Amniotic stem cell (primary cell): Measurements from ENCODE around the gene CXCR5.

Source experiments
- DNase-seq: peaks from one replicate; lab custom pipeline; 2025; lab: John Stamatoyannopoulos, UW

CXCR5 gene

DNA sequence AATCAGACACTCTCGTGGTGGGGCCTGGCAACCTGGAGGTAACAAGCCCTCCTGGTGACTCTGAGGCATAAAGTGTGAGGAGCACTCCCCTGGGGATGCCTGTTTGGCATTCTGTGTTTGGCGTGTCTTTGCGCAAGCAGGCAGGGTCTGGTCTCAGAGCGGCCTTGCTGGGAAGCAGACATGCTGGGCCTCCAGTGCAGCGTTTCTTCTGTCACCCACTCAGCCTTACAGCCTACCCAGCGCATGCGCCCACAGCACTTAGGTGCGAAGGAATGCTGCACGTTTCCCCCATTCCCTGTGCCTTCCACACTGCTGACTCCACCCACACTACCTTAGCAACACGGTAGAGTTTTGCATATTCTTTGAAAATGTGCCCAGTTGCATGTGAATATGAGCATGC is 7.4 kb upstream of the CXCR5 start:
- DNase-seq: no peak

DNA sequence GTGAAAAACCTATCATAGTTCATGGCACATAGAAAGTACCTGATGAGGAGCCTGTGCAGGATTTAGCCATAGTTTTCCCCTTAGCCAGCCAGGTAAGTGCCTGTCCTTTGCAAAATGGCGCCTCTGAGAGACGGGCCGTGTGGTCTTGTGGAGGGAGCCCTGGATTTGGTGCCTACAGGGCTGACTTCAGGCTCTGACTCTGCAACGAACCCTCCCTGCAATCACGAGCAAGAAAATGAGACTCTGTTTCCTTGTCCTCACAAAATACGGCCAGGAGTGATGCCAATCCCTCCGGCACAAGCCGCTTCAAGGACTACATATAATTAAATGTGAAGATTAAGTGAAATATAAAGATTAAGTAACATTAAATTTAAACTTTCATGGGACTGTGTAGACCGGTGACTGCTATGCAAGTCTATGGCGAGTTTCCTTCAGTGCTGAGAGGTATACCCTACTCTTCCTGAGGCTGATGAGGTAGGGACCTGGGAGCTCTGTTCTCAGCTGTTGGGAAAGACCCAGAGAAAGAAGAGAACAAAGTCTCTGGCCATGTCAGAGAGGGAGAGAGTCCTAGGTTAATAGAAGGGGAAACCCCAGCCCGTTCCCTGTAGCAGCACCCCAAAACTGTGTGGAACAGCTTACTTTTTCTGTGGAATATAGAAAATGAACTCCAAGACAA is 6.1 kb upstream of the CXCR5 start:
- no peak for DNase-seq

DNA sequence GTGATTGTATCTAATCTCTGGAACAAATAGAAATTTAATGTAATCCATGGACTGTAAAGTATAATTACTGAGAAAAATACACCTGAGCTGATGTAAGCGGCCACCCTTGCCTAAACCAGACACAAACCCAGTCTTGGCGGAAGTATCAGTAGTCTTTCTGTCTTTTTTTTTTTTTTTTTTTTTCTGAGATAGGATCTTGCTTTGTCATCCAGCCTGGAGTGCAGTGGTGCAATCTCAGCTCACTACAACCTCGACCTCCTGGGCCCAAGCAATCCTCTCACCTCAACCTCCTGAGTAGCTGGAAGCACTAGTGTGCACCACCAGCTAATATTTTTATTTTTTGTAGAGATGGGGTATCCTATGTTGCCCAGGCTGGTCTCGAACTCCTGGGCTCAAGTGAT is 5.5 kb upstream of the CXCR5 start:
- DNase-seq: no peak

GRCh38 chr11:118881228-118881627 is 2.5 kb upstream of the CXCR5 start:
- no peak for DNase-seq

GRCh38 chr11:118882491-118882890 is 1.2 kb upstream of the CXCR5 start:
- no peak for DNase-seq

DNA sequence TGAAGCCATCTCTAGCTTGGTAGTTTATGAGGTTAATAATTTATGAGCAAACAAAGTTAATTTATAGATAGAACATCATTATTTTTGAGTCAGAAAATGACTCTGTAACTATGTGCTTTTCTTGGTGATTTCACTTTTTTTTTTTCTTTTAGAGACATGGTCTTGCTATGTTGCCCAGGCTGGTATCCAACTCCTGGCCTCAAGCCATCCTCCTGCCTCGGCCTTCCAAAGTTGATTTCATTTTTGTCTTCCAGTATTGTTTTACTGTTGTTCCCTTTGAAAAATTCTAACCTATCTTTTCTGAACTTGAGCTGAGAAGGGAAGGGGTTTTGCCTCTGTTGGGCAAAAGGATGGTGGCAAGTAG is 706 bp upstream of the CXCR5 start:
- DNase-seq: no peak

- DNase-seq: no peak
These were observed 1.2 kb downstream of the CXCR5 start for GRCh38 chr11:118884875-118885274.

GRCh38 chr11:118885319-118885718 is 1.6 kb downstream of the CXCR5 start:
- no peak for DNase-seq

DNA sequence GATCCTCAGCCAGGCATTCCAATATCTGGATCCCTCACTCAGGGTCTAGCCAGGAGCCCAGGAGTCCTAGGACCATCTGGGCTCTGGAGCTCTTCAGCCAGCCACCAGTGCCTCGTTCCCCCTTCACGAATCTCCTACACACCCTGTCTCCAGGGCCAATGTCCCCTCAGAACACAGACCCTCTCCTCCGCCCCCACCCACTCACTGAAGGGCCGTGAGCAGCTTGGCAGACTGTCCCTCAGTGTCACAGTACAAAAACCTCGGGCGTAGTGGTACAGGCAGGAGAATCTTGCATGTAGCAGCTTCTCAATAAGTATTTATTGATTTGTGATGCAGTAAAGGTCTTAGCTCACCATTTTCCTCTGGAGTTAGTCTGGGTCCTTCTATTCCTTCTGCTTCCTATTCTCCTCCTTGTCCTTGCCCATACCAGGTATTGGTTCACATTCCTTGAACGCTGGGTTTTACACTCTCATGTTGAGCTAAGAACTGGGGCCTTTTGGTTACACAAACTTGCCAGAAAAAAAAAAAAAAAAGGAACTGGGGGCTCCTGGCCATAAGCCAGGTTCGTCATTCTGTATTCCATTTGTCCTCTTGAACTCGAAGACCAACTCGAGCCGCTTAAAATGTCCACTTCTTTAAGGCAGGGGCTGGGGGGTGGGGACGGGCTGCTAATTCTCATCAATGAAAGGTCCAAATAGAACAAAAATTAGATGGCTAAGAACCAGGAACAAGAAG is 2.3 kb downstream of the CXCR5 start:
- no peak for DNase-seq

DNA sequence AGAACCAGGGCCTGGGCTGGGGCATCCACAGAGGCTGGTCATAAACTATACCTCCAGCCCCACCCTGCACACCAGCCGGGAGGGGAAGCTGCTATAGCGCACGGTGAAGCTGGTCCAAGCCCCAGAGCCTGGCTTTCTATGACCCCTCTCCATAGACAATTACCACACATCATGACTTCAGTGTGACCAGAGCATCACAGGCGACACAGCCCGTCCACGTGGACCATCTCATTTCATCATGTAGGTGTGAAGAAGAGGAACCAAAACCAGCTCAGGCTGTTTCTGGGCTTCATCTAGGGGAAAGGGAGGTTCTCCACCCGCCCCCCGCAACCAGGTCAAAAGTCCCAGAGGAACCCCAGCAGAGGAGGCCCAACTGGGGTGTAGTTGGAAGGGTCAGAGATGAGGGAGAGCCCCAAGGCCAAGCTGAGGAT is 3.0 kb downstream of the CXCR5 start:
- no peak for DNase-seq

- no peak for DNase-seq
These were observed 3.5 kb downstream of the CXCR5 start for GRCh38 chr11:118887206-118887605.

- no peak for DNase-seq
These were observed 4.7 kb downstream of the CXCR5 start for GRCh38 chr11:118888398-118888797.

- no peak for DNase-seq
These were observed 6.1 kb downstream of the CXCR5 start for GRCh38 chr11:118889797-118890196.

GRCh38 chr11:118892514-118892913 is 8.8 kb downstream of the CXCR5 start:
- no peak for DNase-seq

- DNase-seq: no peak
These were observed 9.3 kb downstream of the CXCR5 start for GRCh38 chr11:118892964-118893363.

GRCh38 chr11:118893662-118894061 is 10.0 kb downstream of the CXCR5 start:
- DNase-seq: no peak

GRCh38 chr11:118894192-118894591 is 10.5 kb downstream of the CXCR5 start:
- no peak for DNase-seq

GRCh38 chr11:118895093-118896039 is 11.7 kb downstream of the CXCR5 start:
- no peak for DNase-seq

- no peak for DNase-seq
These were observed 12.8 kb downstream of the CXCR5 start for GRCh38 chr11:118896472-118896913.

DNA sequence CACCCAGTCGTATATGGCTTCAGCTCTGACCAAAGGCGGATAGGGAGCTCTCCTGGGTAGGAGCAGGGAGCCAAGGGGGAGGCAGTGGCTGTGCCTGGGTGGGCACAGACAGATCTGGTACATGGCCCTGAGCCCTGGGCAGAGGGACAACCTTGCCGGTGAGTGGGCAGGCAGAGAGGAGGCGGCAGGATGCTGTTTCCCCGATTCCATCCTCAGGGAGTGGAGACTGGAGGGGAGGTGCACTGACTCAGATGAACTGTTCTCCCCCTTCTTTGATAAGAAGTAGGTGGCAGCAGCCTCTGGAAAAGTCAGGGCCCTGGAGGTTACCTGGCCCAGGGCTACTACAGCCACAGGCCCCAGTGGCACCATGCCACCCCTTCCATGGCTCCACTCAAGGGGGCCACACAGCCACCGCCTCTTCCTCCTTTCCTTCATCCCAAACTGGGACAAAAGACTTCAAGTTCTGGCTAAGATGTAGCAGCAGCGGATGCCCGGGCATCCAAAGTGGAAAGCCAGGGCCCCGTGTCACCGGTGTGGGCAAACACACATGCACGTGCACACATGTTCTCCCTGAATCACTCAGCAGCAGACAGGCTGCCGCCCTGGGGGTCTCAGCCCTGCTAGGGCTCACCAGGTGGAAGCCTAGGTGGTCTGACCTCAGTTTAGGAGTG is 13.4 kb downstream of the CXCR5 start:
- no peak for DNase-seq

GRCh38 chr11:118897721-118898310 is 14.1 kb downstream of the CXCR5 start:
- no peak for DNase-seq
